SU-DHL-6 (cell line): ENCODE results near the gene CERS6.

ENCODE experiments used
- H2AFZ ChIP-seq: fragments of 200-600 bp; sonication (generic); 2 replicates; pipeline ENCODE4 v1.6.1; 2014; ENCODE audit warnings: low read depth, mild to moderate bottlenecking, moderate library complexity, mixed read lengths, antibody characterized with exemption, low read length; ENCODE audit not compliant: severe bottlenecking
- H3F3A ChIP-seq: fragments of 200-600 bp; shearing (Covaris generic); 2 replicates; pipeline ENCODE4 v1.6.0; 2016; ENCODE audit warnings: antibody characterized with exemption, mild to moderate bottlenecking; ENCODE audit not compliant: insufficient read depth
- H3K27ac ChIP-seq: fragments of 200-600 bp; sonication (generic); 2 replicates; pipeline ENCODE4 v1.5.1; 2016; ENCODE audit warnings: low read depth, mild to moderate bottlenecking, low read length, moderate library complexity, mixed read lengths
- H3K27me3 ChIP-seq: fragments of 200-600 bp; sonication (generic), shearing (Covaris generic); 2 replicates; pipeline ENCODE4 v1.6.0; 2014; ENCODE audit warnings: mild to moderate bottlenecking, low read length
- H3K36me3 ChIP-seq: fragments of 200-600 bp; sonication (generic); 2 replicates; pipeline ENCODE4 v1.6.1; 2014; ENCODE audit warnings: mild to moderate bottlenecking, low read length, mixed read lengths
- H3K4me2 ChIP-seq: fragments of 300-600, 200-600 bp; shearing (Covaris generic), sonication (generic); 2 replicates; pipeline ENCODE4 v1.6.0; 2014; ENCODE audit warnings: low read length, low read depth, mild to moderate bottlenecking; ENCODE audit not compliant: poor library complexity, severe bottlenecking
- H3K4me3 ChIP-seq: fragments of 200-600 bp; sonication (generic); 2 replicates; pipeline ENCODE4 v1.5.1; 2014; ENCODE audit warnings: antibody characterized with exemption, low read length, mild to moderate bottlenecking, mixed read lengths; ENCODE audit not compliant: insufficient read depth, poor library complexity, severe bottlenecking
- H3K79me2 ChIP-seq: fragments of 200-600 bp; sonication (generic); 2 replicates; pipeline ENCODE4 v1.6.1; 2014; ENCODE audit warnings: mild to moderate bottlenecking, low read length, moderate library complexity; ENCODE audit not compliant: insufficient read depth
- H3K9ac ChIP-seq: fragments of 200-600 bp; sonication (generic); 2 replicates; pipeline ENCODE4 v1.7.0; 2014; ENCODE audit warnings: mild to moderate bottlenecking, low read length
- H3K9me2 ChIP-seq: fragments of 200-600 bp; sonication (generic); replicated peaks from 2 replicates; pipeline ENCODE4 v1.6.1; 2014; ENCODE audit warnings: low read length; ENCODE audit not compliant: insufficient read depth
- H3K9me3 ChIP-seq: fragments of 200-600 bp; sonication (generic); 2 replicates; pipeline ENCODE4 v1.6.1; 2014; ENCODE audit warnings: low read length, mixed read lengths; ENCODE audit not compliant: insufficient read depth
- H4K20me1 ChIP-seq: fragments of 200-600 bp; sonication (generic); 2 replicates; pipeline ENCODE4 v1.6.1; 2014; ENCODE audit warnings: low read depth, mild to moderate bottlenecking, antibody characterized with exemption, low read length, moderate library complexity, mixed read lengths
- CTCF ChIP-seq: fragments of 200-600 bp; sonication (generic); IDR thresholded peaks from one replicate; pipeline ENCODE4 v1.5.1; 2017; ENCODE audit warnings: antibody characterized with exemption, mild to moderate bottlenecking, low read length, moderate library complexity; ENCODE audit not compliant: insufficient read depth, poor library complexity, severe bottlenecking
- EZH2phosphoT487 ChIP-seq: fragments of 200-600 bp; sonication (generic), shearing (Covaris generic); conservative IDR thresholded peaks from 2 replicates; pipeline ENCODE4 v1.6.1; 2018; ENCODE audit warnings: mild to moderate bottlenecking, antibody characterized with exemption, low read length, moderate library complexity, mixed read lengths

The CERS6 gene

GRCh38 chr2:168611896-168612650 lies 156.0 kb downstream of the CERS6 start:
- H3K4me2 ChIP-seq: no peak overlapping the region
- H4K20me1 ChIP-seq: no peaks in the 10 kb centered on the region
- H2AFZ ChIP-seq: no peak overlapping the region
- H3K36me3 ChIP-seq: no peaks in the 10 kb centered on the region
- no peaks in the 10 kb centered on the region for H3K79me2 ChIP-seq
- no peak overlapping the region for H3K27ac ChIP-seq
- no peaks in the 10 kb centered on the region for H3K9me2 ChIP-seq
- H3F3A ChIP-seq: no peaks in the 10 kb centered on the region
- no peaks in the 10 kb centered on the region for H3K9me3 ChIP-seq
- no peak overlapping the region for H3K9ac ChIP-seq
- no peak overlapping the region for H3K4me3 ChIP-seq
- H3K27me3 ChIP-seq: no peaks in the 10 kb centered on the region
- TF ChIP-seq CTCF (no peak), EZH2phosphoT487 (no peak)

GRCh38 chr2:168612719-168613118 lies 156.6 kb downstream of the CERS6 start:
- Histone ChIP-seq H3F3A (no peaks in the 10 kb centered on the region), H3K27me3 (no peaks in the 10 kb centered on the region), H3K9me2 (no peaks in the 10 kb centered on the region), H3K9me3 (no peaks in the 10 kb centered on the region), H3K4me3 (no peak overlapping the region), H2AFZ (no peak overlapping the region), H3K79me2 (no peaks in the 10 kb centered on the region), H3K27ac (no peak overlapping the region), H3K36me3 (no peaks in the 10 kb centered on the region), H3K9ac (no peak overlapping the region), H4K20me1 (no peaks in the 10 kb centered on the region), H3K4me2 (no peak overlapping the region)
- TF ChIP-seq EZH2phosphoT487 (no peak), CTCF (no peak)

- Histone ChIP-seq H3K9me2 (no peaks in the 10 kb centered on the region), H3K9ac (no peak overlapping the region), H3K4me3 (no peak overlapping the region), H3K36me3 (no peaks in the 10 kb centered on the region), H4K20me1 (no peaks in the 10 kb centered on the region), H3K79me2 (no peaks in the 10 kb centered on the region), H3F3A (no peaks in the 10 kb centered on the region), H3K27ac (no peak overlapping the region), H3K4me2 (no peak overlapping the region), H3K9me3 (no peaks in the 10 kb centered on the region), H3K27me3 (no peaks in the 10 kb centered on the region), H2AFZ (no peak overlapping the region)
- TF ChIP-seq CTCF (no peak), EZH2phosphoT487 (no peak)
These were observed 157.5 kb downstream of the CERS6 start for GRCh38 chr2:168613551-168613950.
